A549 (cell line): Measurements from ENCODE around the gene C1QTNF1. TPM values are rescaled to one million over a fixed set of nuclear protein-coding genes. Genes with fewer than 3 reads are reported as not detected.

Source experiments
- ATAC-seq, 2 experiments: fragments of 200-7000 bp in 1 of 2; fragments of >200 bp in 1 of 2; cut with Nextera tagmentation in 1 of 2; cut with Tn5 transposase in 1 of 2; 3 replicates each; pipeline versions ENCODE4 v1.8.0 to v1.9.1; 2018 to 2020; ENCODE audit warnings: mild to moderate bottlenecking in 1 of 2, moderate library complexity in 1 of 2
- CTCF ChIA-PET: fragments of 300-600 bp; sonication (Branson Sonifier 250); formaldehyde crosslinking; extraction: SDS; loops from one replicate; lab custom pipeline; 2021; ENCODE audit warnings: antibody characterized with exemption, inconsistent platforms; lab: Yijun Ruan, JAX
- POLR2A ChIA-PET: fragments of 350-600 bp; formaldehyde crosslinking; extraction: SDS; loops from one replicate; lab custom pipeline; 2021; ENCODE audit warnings: antibody characterized with exemption, inconsistent platforms; lab: Yijun Ruan, JAX
- DNase-seq, 2 experiments: peaks; one replicate each; pipeline versions ENCODE4 v3.0.0 to v3.0.0-alpha.2; 2011 to 2016; ENCODE audit warnings: low read depth in 1 of 2, low spot score in 1 of 2
- FAIRE-seq: peaks from 2 replicates; lab custom pipeline; 2011; peaks lifted over from hg19 to GRCh38; lab: Jason Lieb, UNC
- H3K27ac ChIP-seq, 2 experiments: fragments of >200 bp; sonication (Bioruptor Twin); formaldehyde crosslinking; 3 replicates each; pipeline ENCODE4 v1.5.1; 2016 to 2017
- H3K4me1 ChIP-seq: fragments of >200 bp; sonication (Bioruptor Twin); formaldehyde crosslinking; 3 replicates; pipeline ENCODE4 v1.6.1; 2016
- H3K4me2 ChIP-seq: fragments of >200 bp; sonication (Bioruptor Twin); formaldehyde crosslinking; 3 replicates; pipeline ENCODE4 v1.6.1; 2016
- H3K4me3 ChIP-seq: fragments of >200 bp; sonication (Bioruptor Twin); formaldehyde crosslinking; 3 replicates; pipeline ENCODE4 v1.5.1; 2016
- H3K9me3 ChIP-seq: fragments of >200 bp; sonication (Bioruptor Twin); formaldehyde crosslinking; 3 replicates; pipeline ENCODE4 v1.6.1; 2016
- ATOH8 ChIP-seq: fragments of 250-450 bp; sonication (Bioruptor Pico); IDR thresholded peaks from 2 replicates; pipeline ENCODE4 v1.5.0; 2020; ENCODE audit warnings: low read depth, mild to moderate bottlenecking, moderate library complexity
- CBX8 ChIP-seq: fragments of 200-600 bp; sonication (generic); IDR thresholded peaks from 2 replicates; pipeline ENCODE4 v1.6.1; 2016
- CEBPB ChIP-seq, 2 experiments: fragments of >200 bp in 1 of 2; sonication (Bioruptor Twin) in 1 of 2; formaldehyde crosslinking in 1 of 2; IDR thresholded peaks; 2 replicates each; pipeline ENCODE4 v1.6.1; 2012 to 2016
- CHD4 ChIP-seq: fragments of 200-600 bp; sonication (generic); IDR thresholded peaks from 2 replicates; pipeline ENCODE4 v1.6.1; 2016; ENCODE audit warnings: antibody characterized with exemption, mild to moderate bottlenecking, borderline replicate concordance
- E2F6 ChIP-seq: IDR thresholded peaks from 2 replicates; pipeline ENCODE4 v1.6.1; 2012; ENCODE audit warnings: low read depth, borderline replicate concordance
- FOSL2 ChIP-seq, 2 experiments: fragments of 450-650 bp in 1 of 2; fragments of >200 bp in 1 of 2; sonication (Bioruptor Twin) in 1 of 2; formaldehyde crosslinking; IDR thresholded peaks; 2 replicates each; pipeline versions ENCODE4 v1.5.0 to v1.6.1; 2016 to 2020; ENCODE audit warnings: mild to moderate bottlenecking in 1 of 2, moderate library complexity in 1 of 2
- HES2 ChIP-seq: fragments of >200 bp; sonication (Bioruptor Twin); formaldehyde crosslinking; IDR thresholded peaks from 2 replicates; pipeline ENCODE4 v1.6.1; 2016
- HEYL ChIP-seq: fragments of 250-450 bp; sonication (Bioruptor Pico); IDR thresholded peaks from 2 replicates; pipeline ENCODE4 v1.8.0; 2021; ENCODE audit warnings: mild to moderate bottlenecking, moderate library complexity
- JUN ChIP-seq, 2 experiments: fragments of >200 bp; sonication (Bioruptor Twin); formaldehyde crosslinking; IDR thresholded peaks; 2 replicates in 1 of 2; 3 replicates in 1 of 2; pipeline ENCODE4 v1.6.1; 2016 to 2017
- KDM5A ChIP-seq: fragments of 200-600 bp; sonication (generic); IDR thresholded peaks from 2 replicates; pipeline ENCODE4 v1.6.1; 2016; ENCODE audit warnings: antibody characterized with exemption, mild to moderate bottlenecking
- MAZ ChIP-seq: fragments of 150-350 bp; IDR thresholded peaks from 2 replicates; pipeline ENCODE4 v1.6.1; 2014; ENCODE audit warnings: antibody characterized with exemption, low read depth, low read length, borderline replicate concordance
- NPAS2 ChIP-seq: fragments of 250-450 bp; sonication (Bioruptor Pico); IDR thresholded peaks from 2 replicates; pipeline ENCODE4 v1.8.0; 2022; ENCODE audit warnings: mild to moderate bottlenecking, moderate library complexity, borderline replicate concordance
- RARB ChIP-seq: fragments of 250-450 bp; sonication (Bioruptor Pico); IDR thresholded peaks from 2 replicates; pipeline ENCODE4 v1.8.0; 2021; ENCODE audit warnings: mild to moderate bottlenecking, moderate library complexity
- TP53 ChIP-seq: fragments of 250-450 bp; sonication (Bioruptor Pico); IDR thresholded peaks from 2 replicates; pipeline ENCODE4 v1.5.0; 2021; ENCODE audit warnings: mild to moderate bottlenecking, moderate library complexity
- ZFP36 ChIP-seq: fragments of 450-650 bp; IDR thresholded peaks from 2 replicates; pipeline ENCODE4 v1.6.1; 2014; ENCODE audit warnings: borderline replicate concordance; ENCODE audit not compliant: partially characterized antibody
- WGBS: methylation state at CpG from one replicate; pipeline ENCODE4 v1.1.6; 2017; ENCODE audit errors: missing lambda C conversion rate; 5-methylcytosine and 5-hydroxymethylcytosine counted together
- polyA plus RNA-seq, 4 experiments: library from polyadenylated mRNA; depleted of rRNA in 3 of 4; stranded (reverse); fragments of >200 nt; fragmentation: RNase III in 1 of 4; extraction: RNeasy Plus Mini Kit Qiagen cat#74134 plus additional on column Dnase treatment in 1 of 4; gene quantifications; 2 replicates in 3 of 4; 3 replicates in 1 of 4; pipeline ENCODE4 v1.2.3, GENCODE V29; 2011 to 2017
- TF ChIP-seq, protein P1 (sequence below): IDR thresholded peaks from 2 replicates; pipeline ENCODE4 v1.6.1; 2012
- TF ChIP-seq, protein P2 (sequence below): fragments of 250-450 bp; sonication (Bioruptor Pico); IDR thresholded peaks from 2 replicates; pipeline ENCODE4 v1.5.0; 2021; ENCODE audit warnings: mild to moderate bottlenecking, moderate library complexity, borderline replicate concordance
- TF ChIP-seq, protein P3 (sequence below): fragments of >200 bp; sonication (Bioruptor Twin); formaldehyde crosslinking; IDR thresholded peaks from 3 replicates; pipeline ENCODE4 v1.5.1; 2016

C1QTNF1 gene
- polyA plus RNA-seq, 2 of the 4 experiments (the other 2 are of a cell fraction), result 10.2 to 26.1 TPM

- DNase-seq (no peak), ATAC-seq (no peak), FAIRE-seq (no peak)
- TF ChIP-seq, protein P1, sequence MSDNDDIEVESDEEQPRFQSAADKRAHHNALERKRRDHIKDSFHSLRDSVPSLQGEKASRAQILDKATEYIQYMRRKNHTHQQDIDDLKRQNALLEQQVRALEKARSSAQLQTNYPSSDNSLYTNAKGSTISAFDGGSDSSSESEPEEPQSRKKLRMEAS, result no peak
- TF ChIP-seq ZFP36 (no peak), ATOH8 (CRISPR knock-in tag) (no peak), HES2 (no peak), JUN (IDR thresholded peaks at IDR 0.05) (no peak), FOSL2 (IDR thresholded peaks at IDR 0.05) (no peak), FOSL2 (CRISPR knock-in tag; IDR thresholded peaks at IDR 0.05) (no peak), E2F6 (no peak), TP53 (CRISPR knock-in tag) (no peak)
- H3K4me2 ChIP-seq, result no peak overlapping the region
- H3K4me3 ChIP-seq, result no peak overlapping the region
- POLR2A ChIA-PET, result no interaction called here
- CTCF ChIA-PET, result interaction anchor here (0.8 to 8.6 kb wide), 19 partner anchors 8 to 398 kb away, joined by 3 to 63 read pairs (median 5); partner anchors contain the start of gene LGALS3BP
- H3K27ac ChIP-seq, result 0 out of 6 replicates have a peak overlapping the region, but pooled peaks of 1 of the 2 experiments have one; percentile 10
- WGBS, result 69% methylated on average over 16 of the region's 18 CpGs
- H3K4me1 ChIP-seq, result no peaks in the 10 kb centered on the region; the same call in 2 of the 3 replicates
- no peaks in the 10 kb centered on the region for H3K9me3 ChIP-seq
Measured at GRCh38 chr17:78995761-78996451, 28.1 kb upstream of the C1QTNF1 start.

- FAIRE-seq (no peak), DNase-seq (no peak), ATAC-seq (no peak)
- no peaks in the 10 kb centered on the region; the same call in 2 of the 3 replicates for H3K4me1 ChIP-seq
- WGBS, result 97% methylated on average over 16 of the region's 16 CpGs
- ChIA-PET CTCF (interaction anchor here (0.9 to 8.6 kb wide), 11 partner anchors 7 to 397 kb away, joined by 3 to 63 read pairs (median 7); partner anchors contain the start of gene LGALS3BP), POLR2A (no interaction called here)
- no peak overlapping the region for H3K27ac ChIP-seq
- H3K4me2 ChIP-seq, result no peak overlapping the region
- H3K9me3 ChIP-seq, result no peaks in the 10 kb centered on the region
- no peak overlapping the region for H3K4me3 ChIP-seq
- TF ChIP-seq, protein P2, sequence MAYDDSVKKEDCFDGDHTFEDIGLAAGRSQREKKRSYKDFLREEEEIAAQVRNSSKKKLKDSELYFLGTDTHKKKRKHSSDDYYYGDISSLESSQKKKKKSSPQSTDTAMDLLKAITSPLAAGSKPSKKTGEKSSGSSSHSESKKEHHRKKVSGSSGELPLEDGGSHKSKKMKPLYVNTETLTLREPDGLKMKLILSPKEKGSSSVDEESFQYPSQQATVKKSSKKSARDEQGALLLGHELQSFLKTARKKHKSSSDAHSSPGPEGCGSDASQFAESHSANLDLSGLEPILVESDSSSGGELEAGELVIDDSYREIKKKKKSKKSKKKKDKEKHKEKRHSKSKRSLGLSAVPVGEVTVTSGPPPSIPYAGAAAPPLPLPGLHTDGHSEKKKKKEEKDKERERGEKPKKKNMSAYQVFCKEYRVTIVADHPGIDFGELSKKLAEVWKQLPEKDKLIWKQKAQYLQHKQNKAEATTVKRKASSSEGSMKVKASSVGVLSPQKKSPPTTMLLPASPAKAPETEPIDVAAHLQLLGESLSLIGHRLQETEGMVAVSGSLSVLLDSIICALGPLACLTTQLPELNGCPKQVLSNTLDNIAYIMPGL, result no peak
- no peak for TF ChIP-seq CHD4
- TF ChIP-seq RARB (CRISPR knock-in tag), result no peak
- no peak for TF ChIP-seq HES2
- no peak for TF ChIP-seq CEBPB (IDR thresholded peaks at IDR 0.05)
- no peak for TF ChIP-seq HEYL
- TF ChIP-seq, protein P3, sequence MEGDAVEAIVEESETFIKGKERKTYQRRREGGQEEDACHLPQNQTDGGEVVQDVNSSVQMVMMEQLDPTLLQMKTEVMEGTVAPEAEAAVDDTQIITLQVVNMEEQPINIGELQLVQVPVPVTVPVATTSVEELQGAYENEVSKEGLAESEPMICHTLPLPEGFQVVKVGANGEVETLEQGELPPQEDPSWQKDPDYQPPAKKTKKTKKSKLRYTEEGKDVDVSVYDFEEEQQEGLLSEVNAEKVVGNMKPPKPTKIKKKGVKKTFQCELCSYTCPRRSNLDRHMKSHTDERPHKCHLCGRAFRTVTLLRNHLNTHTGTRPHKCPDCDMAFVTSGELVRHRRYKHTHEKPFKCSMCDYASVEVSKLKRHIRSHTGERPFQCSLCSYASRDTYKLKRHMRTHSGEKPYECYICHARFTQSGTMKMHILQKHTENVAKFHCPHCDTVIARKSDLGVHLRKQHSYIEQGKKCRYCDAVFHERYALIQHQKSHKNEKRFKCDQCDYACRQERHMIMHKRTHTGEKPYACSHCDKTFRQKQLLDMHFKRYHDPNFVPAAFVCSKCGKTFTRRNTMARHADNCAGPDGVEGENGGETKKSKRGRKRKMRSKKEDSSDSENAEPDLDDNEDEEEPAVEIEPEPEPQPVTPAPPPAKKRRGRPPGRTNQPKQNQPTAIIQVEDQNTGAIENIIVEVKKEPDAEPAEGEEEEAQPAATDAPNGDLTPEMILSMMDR, result no peak
- TF ChIP-seq CBX8, result no peak
- no peak for TF ChIP-seq MAZ
- TF ChIP-seq NPAS2, result no peak
- TF ChIP-seq KDM5A, result no peak
Measured at GRCh38 chr17:78996781-78997201, 27.2 kb upstream of the C1QTNF1 start.
